Osteoblast (primary cell): ENCODE results near the gene TJAP1. TPM values are rescaled to one million over a fixed set of nuclear protein-coding genes. Genes with fewer than 3 reads are reported as not detected.
"Not testable (repeated sequence)": the region's sequence is repeated elsewhere in the genome, so short reads cannot be mapped to it uniquely, and the experiment has no call there.

Source experiments
- DNase-seq: peaks from one replicate; pipeline ENCODE4 v3.0.0; 2011; ENCODE audit warnings: low spot score, mixed read lengths; ENCODE audit not compliant: insufficient read length; ENCODE audit errors: missing footprints
- H2AFZ ChIP-seq: 2 replicates; pipeline ENCODE4 v1.6.0; 2011; ENCODE audit warnings: mild to moderate bottlenecking, low read length
- H3K27ac ChIP-seq: 2 replicates; pipeline ENCODE4 v1.5.1; 2011; ENCODE audit warnings: mild to moderate bottlenecking, low read depth, low read length, moderate library complexity
- H3K27me3 ChIP-seq: 2 replicates; pipeline ENCODE4 v1.6.0; 2012; ENCODE audit warnings: mild to moderate bottlenecking, control low read depth, inconsistent platforms, low read length, moderate library complexity; ENCODE audit not compliant: insufficient read depth
- H3K36me3 ChIP-seq: 2 replicates; pipeline ENCODE4 v1.5.1; 2011; ENCODE audit warnings: mild to moderate bottlenecking, low read length, control low read depth, moderate library complexity; ENCODE audit not compliant: insufficient read depth
- H3K4me1 ChIP-seq: 2 replicates; pipeline ENCODE4 v1.5.1; 2011; ENCODE audit warnings: mild to moderate bottlenecking, low read length, control low read depth, moderate library complexity; ENCODE audit not compliant: insufficient read depth
- H3K4me2 ChIP-seq: 2 replicates; pipeline ENCODE4 v1.6.0; 2011; ENCODE audit warnings: mild to moderate bottlenecking, low read length; ENCODE audit not compliant: insufficient read depth
- H3K4me3 ChIP-seq: fragments of 200-600 bp; sonication (generic); 3 replicates; pipeline ENCODE4 v1.5.1; 2012; ENCODE audit warnings: mild to moderate bottlenecking, low read length, inconsistent platforms; ENCODE audit not compliant: insufficient read depth
- H3K79me2 ChIP-seq: 2 replicates; pipeline ENCODE4 v1.6.0; 2012; ENCODE audit warnings: mild to moderate bottlenecking, low read length, control low read depth, inconsistent platforms; ENCODE audit not compliant: insufficient read depth
- H3K9me3 ChIP-seq: 2 replicates; pipeline ENCODE4 v1.5.1; 2011; ENCODE audit warnings: low read depth, low read length, control low read depth
- H4K20me1 ChIP-seq: 2 replicates; pipeline ENCODE4 v1.6.0; 2012; ENCODE audit warnings: mild to moderate bottlenecking, low read length, control low read depth; ENCODE audit not compliant: insufficient read depth
- total RNA-seq: library from RNA; depleted of rRNA; stranded (reverse); fragments of >200 nt; gene quantifications from 2 replicates; pipeline ENCODE4 v1.2.3, GENCODE V29; 2012
- TF ChIP-seq, protein P1 (sequence below): IDR thresholded peaks from 2 replicates; pipeline ENCODE4 v1.5.1; 2011; ENCODE audit warnings: mild to moderate bottlenecking, low read depth, low read length, moderate library complexity; ENCODE audit errors: extremely low read depth

The TJAP1 gene
- total RNA-seq, 1 donor = 14.5 TPM

DNA sequence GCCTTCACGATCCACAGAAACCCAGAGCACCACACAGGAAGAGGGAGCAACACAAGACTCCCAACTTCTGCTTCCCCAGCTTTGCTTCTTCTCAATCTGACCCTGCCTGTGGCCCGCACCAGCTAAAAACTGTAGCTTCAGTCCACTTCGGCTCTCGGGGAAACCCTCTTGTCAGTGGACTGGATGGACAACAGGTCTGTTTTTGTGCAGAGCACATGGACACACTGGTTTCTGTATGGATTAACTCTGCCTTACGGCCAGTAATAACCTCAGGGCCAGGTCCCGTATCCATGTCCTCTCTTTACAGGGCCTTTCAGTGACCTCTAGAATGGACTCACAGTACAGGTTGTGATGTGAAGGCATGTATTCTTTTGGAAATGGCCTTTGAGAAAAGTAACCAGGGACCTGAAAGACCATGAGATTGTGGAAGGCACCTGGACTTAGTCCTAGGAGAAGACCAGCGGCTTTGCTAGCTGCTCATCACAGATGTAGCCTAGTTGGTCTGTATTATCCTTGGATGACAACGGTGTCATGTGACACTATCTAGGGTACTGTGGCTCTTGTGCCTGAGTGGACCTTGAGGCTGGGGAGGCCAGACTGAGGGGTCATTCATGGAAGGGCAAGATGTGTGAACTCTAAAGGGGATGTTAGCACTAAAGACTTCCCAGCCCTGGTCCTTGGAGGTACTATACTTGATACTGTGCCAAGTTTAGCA is 45.3 kb downstream of the TJAP1 start:
- TF ChIP-seq, protein P1, sequence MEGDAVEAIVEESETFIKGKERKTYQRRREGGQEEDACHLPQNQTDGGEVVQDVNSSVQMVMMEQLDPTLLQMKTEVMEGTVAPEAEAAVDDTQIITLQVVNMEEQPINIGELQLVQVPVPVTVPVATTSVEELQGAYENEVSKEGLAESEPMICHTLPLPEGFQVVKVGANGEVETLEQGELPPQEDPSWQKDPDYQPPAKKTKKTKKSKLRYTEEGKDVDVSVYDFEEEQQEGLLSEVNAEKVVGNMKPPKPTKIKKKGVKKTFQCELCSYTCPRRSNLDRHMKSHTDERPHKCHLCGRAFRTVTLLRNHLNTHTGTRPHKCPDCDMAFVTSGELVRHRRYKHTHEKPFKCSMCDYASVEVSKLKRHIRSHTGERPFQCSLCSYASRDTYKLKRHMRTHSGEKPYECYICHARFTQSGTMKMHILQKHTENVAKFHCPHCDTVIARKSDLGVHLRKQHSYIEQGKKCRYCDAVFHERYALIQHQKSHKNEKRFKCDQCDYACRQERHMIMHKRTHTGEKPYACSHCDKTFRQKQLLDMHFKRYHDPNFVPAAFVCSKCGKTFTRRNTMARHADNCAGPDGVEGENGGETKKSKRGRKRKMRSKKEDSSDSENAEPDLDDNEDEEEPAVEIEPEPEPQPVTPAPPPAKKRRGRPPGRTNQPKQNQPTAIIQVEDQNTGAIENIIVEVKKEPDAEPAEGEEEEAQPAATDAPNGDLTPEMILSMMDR = no peak
- peaks cover 81% of the 10 kb centered on the region for H3K36me3 ChIP-seq
- no peak for DNase-seq
- no peaks in the 10 kb centered on the region for H3K9me3 ChIP-seq
- no peaks in the 10 kb centered on the region for H3K27me3 ChIP-seq
- no peak overlapping the region for H3K27ac ChIP-seq
- no peak overlapping the region for H3K4me3 ChIP-seq
- H3K4me2 ChIP-seq = no peak overlapping the region
- peaks cover 28% of the 10 kb centered on the region for H3K79me2 ChIP-seq
- H2AFZ ChIP-seq = no peak overlapping the region
- peaks cover 11% of the 10 kb centered on the region for H4K20me1 ChIP-seq
- H3K4me1 ChIP-seq = peaks cover 8% of the 10 kb centered on the region

DNA sequence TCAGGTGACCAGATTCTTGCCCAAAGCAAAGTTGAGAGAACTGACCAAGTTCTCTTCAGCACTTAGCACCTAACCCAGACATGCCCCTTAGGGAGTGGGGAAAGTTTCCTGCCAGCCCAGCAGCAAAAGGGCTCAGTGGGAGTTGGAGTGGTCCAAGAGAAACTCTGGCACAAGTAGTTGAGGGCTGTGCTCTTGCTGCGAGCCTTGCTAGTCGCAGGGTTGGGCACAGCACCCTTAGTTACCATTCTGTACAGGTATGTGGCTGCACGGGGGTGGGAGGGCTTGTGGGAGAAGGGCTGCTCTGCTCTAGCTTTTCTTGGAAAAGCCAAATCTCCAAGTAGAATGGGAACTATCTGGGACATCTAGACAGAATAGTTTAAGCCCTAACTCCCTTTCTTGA is 45.9 kb downstream of the TJAP1 start:
- Histone ChIP-seq H3K9me3 (no peaks in the 10 kb centered on the region), H3K36me3 (peaks cover 87% of the 10 kb centered on the region), H3K79me2 (peaks cover 22% of the 10 kb centered on the region), H3K4me1 (peaks cover 3% of the 10 kb centered on the region), H3K4me2 (no peak overlapping the region), H3K27me3 (no peaks in the 10 kb centered on the region), H3K27ac (no peak overlapping the region), H4K20me1 (peaks cover 5% of the 10 kb centered on the region), H3K4me3 (no peak overlapping the region), H2AFZ (no peak overlapping the region)
- no peak for DNase-seq
- TF ChIP-seq, protein P1 = no peak

DNA sequence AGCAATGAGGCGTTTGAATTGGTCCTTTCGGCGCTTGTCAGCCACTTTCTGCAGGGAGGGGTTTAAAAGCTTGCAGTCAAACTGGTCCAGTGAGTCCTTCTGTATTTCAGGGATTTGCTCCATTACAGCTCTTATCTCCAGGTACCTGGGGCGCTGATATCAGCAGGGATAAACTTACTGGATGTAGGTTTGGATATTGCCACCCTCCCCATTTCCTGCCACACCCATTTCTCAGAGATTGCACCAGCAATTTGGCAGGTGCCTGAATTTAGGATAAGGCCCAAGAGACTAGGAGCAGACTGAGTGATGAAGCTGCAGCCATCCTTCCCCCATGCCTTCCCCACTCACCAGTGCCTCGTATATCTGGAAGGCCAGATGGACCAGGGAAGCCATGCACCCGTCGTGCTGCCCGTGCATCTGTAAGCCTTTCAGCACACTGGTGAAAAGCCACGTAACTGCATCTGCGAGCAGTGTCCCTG is 47.2 kb downstream of the TJAP1 start:
- Histone ChIP-seq H3K79me2 (peaks cover 10% of the 10 kb centered on the region), H3K4me2 (no peak overlapping the region), H3K4me3 (no peak overlapping the region), H3K27me3 (no peaks in the 10 kb centered on the region), H2AFZ (no peak overlapping the region), H3K9me3 (no peaks in the 10 kb centered on the region), H3K27ac (no peak overlapping the region), H3K4me1 (no peaks in the 10 kb centered on the region), H4K20me1 (peaks cover 5% of the 10 kb centered on the region), H3K36me3 (peaks cover 87% of the 10 kb centered on the region)
- no peak for DNase-seq
- TF ChIP-seq, protein P1 = no peak

DNA sequence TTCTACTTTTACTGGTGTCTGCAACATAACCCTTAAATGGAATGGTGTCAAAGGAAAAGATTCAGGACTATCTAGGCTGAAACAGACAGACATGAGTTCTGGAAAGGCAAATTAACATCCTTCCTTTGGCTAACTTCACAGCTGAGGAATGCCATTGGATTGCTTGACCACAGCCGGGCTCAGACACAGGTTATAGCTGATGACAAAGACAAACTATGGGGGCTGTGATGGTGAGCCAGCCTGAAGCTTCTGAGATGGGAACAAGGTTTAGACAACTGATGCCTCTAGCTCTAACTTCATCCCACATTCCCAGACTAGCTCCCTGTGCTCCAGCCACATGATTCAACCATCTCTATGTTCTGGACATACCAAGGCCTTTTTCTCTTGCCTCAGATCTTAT is 54.8 kb downstream of the TJAP1 start:
- TF ChIP-seq, protein P1 = no peak
- Histone ChIP-seq H3K27ac (peak overlapping the region; percentile 52), H4K20me1 (no peaks in the 10 kb centered on the region), H3K4me1 (peaks cover 3% of the 10 kb centered on the region), H2AFZ (no peak overlapping the region), H3K9me3 (no peaks in the 10 kb centered on the region), H3K4me3 (no peak overlapping the region), H3K79me2 (no peaks in the 10 kb centered on the region), H3K27me3 (no peaks in the 10 kb centered on the region), H3K4me2 (no peak overlapping the region), H3K36me3 (peaks cover 53% of the 10 kb centered on the region)
- no peak for DNase-seq

DNA sequence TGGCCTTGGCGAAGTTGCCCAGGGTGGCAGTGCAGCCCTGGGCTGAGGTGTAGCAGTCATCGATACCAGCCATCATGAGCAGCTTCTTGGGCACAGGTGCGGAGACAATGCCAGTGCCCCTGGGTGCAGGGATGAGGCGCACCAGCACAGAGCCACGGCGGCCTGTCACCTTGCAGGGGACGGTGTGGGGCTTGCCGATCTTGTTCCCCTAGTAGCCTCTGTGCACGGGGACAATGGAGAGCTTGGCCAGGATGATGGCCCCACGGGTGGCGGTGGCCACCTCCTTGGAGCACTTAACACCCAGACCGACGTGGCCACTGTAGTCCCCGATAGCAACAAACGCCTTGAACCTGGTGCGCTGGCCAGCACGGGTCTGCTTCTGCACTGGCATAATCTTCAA is 61.6 kb downstream of the TJAP1 start:
- H3K4me3 ChIP-seq, H4K20me1 ChIP-seq, H3K27me3 ChIP-seq, H3K4me2 ChIP-seq, H3K27ac ChIP-seq, DNase-seq, H3K4me1 ChIP-seq, H3K79me2 ChIP-seq, H3K9me3 ChIP-seq, H2AFZ ChIP-seq: not testable (repeated sequence)
- H3K36me3 ChIP-seq = peaks cover 53% of the 10 kb centered on the region

DNA sequence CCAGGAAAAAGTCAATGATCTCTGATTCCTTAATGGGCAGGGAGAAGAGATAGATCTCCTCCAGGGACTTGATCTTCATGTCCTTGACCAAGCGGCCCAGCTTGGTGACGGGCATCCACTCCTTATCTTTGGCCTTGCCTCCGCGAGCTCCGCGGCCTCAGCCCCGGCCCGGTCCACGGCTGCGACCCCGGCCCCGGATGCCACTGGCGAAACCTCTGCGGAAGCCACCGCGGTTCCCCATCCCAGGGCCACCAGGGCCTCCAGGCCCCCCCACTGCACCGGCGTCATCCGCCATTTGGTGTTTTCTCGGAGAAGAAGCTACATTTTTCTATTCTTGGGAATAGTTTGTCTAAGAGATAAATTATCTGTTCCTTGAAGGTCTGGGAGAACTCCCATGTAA is 62.0 kb downstream of the TJAP1 start:
- not testable (repeated sequence) for DNase-seq, H4K20me1 ChIP-seq, H2AFZ ChIP-seq, H3K4me3 ChIP-seq, H3K27ac ChIP-seq, H3K4me1 ChIP-seq, H3K27me3 ChIP-seq, H3K4me2 ChIP-seq, H3K79me2 ChIP-seq, H3K9me3 ChIP-seq
- peaks cover 53% of the 10 kb centered on the region for H3K36me3 ChIP-seq
